IMR-90 (cell line): ENCODE results near the gene AMPD1.

Experiments used
- BHLHE40 ChIP-seq: fragments of 150-350 bp; IDR thresholded peaks from 2 replicates; pipeline ENCODE4 v1.6.1; 2016; ENCODE audit warnings: mild to moderate bottlenecking, low read depth, low read length
- MAZ ChIP-seq: IDR thresholded peaks from 2 replicates; pipeline ENCODE4 v1.6.1; 2012; ENCODE audit warnings: low read depth, mild to moderate bottlenecking, low read length, improper control_type of control experiment, moderate library complexity, borderline replicate concordance
- POLR2A ChIP-seq: IDR thresholded peaks from 2 replicates; pipeline ENCODE4 v1.6.1; 2012; ENCODE audit warnings: mild to moderate bottlenecking, low read depth, low read length
- RAD21 ChIP-seq: IDR thresholded peaks from 2 replicates; pipeline ENCODE4 v1.6.1; 2012; ENCODE audit warnings: low read length, improper control_type of control experiment
- RCOR1 ChIP-seq: IDR thresholded peaks from 2 replicates; pipeline ENCODE4 v1.6.1; 2012; ENCODE audit warnings: mild to moderate bottlenecking, low read length, improper control_type of control experiment; ENCODE audit not compliant: insufficient replicate concordance
- RFX5 ChIP-seq: IDR thresholded peaks from 2 replicates; pipeline ENCODE4 v1.8.0; 2012; ENCODE audit warnings: low read depth, mild to moderate bottlenecking, low read length, moderate library complexity
- SMC3 ChIP-seq: fragments of 150-350 bp; IDR thresholded peaks from 2 replicates; pipeline ENCODE4 v1.6.1; 2016; ENCODE audit warnings: low read depth, mild to moderate bottlenecking, antibody characterized with exemption, low read length, moderate library complexity
- TF ChIP-seq, protein P1 (sequence below): conservative IDR thresholded peaks from 2 replicates; pipeline ENCODE4 v1.5.1; 2012; ENCODE audit warnings: mild to moderate bottlenecking, low read depth, low read length, improper control_type of control experiment
- TF ChIP-seq, protein P2 (sequence below): fragments of 150-350 bp; IDR thresholded peaks from 2 replicates; pipeline ENCODE4 v1.6.1; 2017; ENCODE audit warnings: mild to moderate bottlenecking, antibody characterized with exemption, low read length, low read depth

DNA sequence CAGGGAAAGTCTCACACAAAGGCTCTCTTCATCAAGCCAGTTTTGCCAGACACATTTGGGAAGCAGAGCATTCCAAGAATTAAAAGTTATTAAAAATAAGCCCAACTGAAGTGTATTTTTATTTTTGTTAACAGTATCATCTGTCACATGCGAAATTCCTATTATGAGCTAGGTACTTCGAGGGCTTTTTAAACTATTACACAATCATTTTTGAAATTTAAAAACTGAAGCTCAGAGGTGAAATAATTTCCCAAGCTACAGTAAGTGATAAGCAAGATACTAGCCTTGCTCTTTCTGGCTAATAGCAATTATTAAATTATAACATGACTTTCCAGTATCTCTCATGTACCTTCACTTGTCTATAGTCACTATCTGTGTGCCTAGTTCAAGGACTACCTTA is 33.2 kb upstream of the AMPD1 start:
- TF ChIP-seq POLR2A (no peak), SMC3 (no peak), RAD21 (no peak), RCOR1 (no peak), RFX5 (no peak), BHLHE40 (no peak), MAZ (no peak)
- TF ChIP-seq, protein P1, sequence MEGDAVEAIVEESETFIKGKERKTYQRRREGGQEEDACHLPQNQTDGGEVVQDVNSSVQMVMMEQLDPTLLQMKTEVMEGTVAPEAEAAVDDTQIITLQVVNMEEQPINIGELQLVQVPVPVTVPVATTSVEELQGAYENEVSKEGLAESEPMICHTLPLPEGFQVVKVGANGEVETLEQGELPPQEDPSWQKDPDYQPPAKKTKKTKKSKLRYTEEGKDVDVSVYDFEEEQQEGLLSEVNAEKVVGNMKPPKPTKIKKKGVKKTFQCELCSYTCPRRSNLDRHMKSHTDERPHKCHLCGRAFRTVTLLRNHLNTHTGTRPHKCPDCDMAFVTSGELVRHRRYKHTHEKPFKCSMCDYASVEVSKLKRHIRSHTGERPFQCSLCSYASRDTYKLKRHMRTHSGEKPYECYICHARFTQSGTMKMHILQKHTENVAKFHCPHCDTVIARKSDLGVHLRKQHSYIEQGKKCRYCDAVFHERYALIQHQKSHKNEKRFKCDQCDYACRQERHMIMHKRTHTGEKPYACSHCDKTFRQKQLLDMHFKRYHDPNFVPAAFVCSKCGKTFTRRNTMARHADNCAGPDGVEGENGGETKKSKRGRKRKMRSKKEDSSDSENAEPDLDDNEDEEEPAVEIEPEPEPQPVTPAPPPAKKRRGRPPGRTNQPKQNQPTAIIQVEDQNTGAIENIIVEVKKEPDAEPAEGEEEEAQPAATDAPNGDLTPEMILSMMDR = no peak
- TF ChIP-seq, protein P2, sequence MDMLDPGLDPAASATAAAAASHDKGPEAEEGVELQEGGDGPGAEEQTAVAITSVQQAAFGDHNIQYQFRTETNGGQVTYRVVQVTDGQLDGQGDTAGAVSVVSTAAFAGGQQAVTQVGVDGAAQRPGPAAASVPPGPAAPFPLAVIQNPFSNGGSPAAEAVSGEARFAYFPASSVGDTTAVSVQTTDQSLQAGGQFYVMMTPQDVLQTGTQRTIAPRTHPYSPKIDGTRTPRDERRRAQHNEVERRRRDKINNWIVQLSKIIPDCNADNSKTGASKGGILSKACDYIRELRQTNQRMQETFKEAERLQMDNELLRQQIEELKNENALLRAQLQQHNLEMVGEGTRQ = no peak
